CD4-positive, alpha-beta T cell treated with Interleukin-15 for 1 hour (primary cell): ENCODE measurements around the gene MVB12B.

Source experiments
- DNase-seq: peaks from one replicate; pipeline ENCODE4 v3.0.0-alpha.2; 2020

The MVB12B gene

DNA sequence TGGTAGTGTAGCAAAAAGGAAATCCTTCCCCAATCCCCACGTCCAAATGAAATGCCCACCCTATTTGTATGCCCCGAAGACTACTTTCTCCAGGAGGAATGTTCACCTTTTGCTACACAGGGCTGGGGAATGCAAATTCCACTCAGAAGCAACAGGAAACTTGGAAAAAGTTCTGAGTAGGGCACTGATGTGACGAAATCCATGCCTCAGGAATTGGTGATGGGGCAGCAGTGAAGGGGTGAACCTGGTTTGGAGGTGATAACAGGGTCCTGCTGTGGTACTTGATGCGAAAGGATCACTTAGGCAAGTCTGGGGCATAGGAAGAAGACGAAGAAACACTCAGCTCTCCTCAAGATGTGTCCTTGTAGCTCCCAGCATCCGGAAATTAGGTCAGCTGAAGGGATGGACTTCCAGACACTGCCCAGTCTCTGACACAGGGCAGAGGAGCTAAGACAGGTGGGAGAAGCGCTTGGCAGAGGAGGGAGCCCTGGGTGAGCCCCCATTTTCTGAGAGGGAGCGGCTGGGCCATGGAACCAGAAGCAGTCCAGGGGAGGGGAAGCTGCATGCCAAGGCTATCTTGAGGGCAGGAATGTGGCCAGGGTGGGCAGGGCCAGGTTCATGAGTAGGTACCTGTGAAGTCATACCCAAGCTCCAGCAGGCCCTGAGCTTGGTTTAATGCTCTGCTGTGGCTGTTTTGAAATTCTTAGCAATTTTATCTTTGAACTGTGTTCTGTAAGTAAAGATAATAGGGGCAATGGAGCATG is 22.2 kb upstream of the MVB12B start:
- no peak for DNase-seq

DNA sequence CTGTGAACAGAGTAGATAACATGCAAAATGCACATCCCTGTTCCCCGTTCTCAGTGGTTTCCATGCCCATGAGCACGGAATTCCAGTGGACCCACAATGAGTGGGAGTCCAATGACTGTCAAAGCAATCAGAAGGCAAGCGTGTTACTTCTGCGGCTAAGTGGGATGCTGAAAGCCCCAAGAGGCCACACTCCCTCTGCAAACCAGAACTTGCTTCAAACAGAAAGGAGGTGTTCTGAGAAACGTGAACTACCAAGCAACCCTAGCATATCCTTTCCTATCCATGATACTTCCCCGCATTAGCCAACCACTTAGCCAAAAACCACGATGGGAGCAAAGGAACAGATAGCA is 21.7 kb upstream of the MVB12B start:
- DNase-seq = no peak

- DNase-seq = no peak
Observed at GRCh38 chr9:126306071-126306647, 20.5 kb upstream of the MVB12B start.

DNA sequence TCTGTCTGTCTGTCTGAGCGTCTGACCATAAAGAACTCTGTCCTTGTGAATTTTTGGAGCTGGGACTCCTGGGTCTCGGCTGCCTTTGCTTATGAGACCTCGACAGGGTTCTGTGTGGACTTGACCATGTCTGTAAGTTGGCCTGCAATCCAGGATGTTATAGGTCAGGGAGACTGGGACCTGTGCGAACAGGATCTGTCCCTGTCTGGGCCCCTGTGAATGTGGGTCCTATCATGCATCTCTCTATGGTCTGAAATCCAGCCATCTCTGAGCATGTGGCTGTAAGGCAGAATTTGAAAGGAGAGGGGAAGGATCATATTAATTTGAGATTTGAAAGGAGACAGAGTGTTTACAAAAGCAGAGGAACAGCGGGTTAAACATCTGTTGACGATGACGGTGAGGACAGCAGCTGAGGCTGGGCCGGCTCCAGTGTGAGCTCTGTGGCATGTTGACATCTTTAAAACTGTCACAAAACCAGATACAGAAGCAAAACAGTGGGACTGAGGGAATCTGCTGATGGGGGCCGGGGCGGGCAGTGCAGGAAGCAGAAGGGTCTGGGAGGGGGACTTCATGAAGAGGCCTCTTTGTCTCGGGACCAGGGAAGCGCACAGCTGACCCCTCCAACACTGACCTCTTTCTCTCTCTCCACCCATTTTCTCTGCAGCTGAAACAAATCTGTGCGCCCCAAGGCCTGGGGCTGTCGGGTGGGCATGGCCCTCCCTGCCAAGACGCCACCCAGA is 19.1 kb upstream of the MVB12B start:
- no peak for DNase-seq

GRCh38 chr9:126309427-126310189 is 17.0 kb upstream of the MVB12B start:
- no peak for DNase-seq

DNA sequence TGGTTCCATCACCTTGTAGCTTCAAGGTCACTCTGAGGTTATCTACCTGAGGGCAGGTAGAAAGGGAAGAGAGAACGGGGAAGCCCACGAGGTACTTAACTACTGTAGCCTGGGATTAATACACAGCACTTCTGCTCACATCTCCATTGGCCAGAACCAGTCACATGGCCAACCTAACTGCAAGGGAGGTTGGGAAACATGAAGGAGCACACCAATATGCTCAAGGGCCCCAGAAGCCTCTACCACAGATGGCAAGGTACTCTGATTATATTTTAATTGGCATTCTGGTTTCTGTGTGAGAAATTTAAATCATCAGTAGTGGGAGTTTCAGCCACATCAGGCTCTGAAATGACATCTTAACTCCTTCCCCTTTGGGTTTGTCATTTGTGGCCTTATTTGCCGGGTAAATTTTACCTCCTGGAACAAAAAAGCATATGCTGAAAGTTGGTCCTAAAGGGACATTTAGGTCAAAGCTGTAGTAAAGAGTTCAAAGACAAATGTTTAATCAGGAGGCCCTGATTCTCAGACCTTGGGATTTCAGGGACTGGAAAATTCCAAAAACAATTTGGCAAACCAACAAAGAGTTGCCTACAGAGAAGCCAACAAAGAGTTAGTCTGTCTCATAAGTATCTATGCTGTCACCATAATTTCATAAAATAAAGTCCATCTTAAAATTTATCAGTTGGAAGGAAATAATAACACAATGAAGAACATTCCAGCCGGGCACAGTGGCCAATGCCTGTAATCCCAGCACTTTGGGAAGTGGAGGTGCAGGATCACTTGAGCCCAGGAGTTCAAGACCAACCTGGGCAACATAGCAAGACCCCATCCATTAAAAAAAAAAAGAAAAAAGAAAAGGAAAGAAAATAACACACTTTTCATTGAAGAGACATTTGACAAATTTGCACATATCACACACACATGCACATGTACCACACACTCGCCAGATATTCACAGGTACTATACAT is 13.8 kb upstream of the MVB12B start:
- DNase-seq = no peak

GRCh38 chr9:126316085-126316655 is 10.5 kb upstream of the MVB12B start:
- DNase-seq = no peak

- peak; percentile 50 for DNase-seq
Observed at GRCh38 chr9:126317513-126317912, 9.1 kb upstream of the MVB12B start.

GRCh38 chr9:126318858-126319257 is 7.8 kb upstream of the MVB12B start:
- no peak for DNase-seq

GRCh38 chr9:126319671-126320070 is 7.0 kb upstream of the MVB12B start:
- DNase-seq = no peak

GRCh38 chr9:126320158-126320922 is 6.3 kb upstream of the MVB12B start:
- no peak for DNase-seq

DNA sequence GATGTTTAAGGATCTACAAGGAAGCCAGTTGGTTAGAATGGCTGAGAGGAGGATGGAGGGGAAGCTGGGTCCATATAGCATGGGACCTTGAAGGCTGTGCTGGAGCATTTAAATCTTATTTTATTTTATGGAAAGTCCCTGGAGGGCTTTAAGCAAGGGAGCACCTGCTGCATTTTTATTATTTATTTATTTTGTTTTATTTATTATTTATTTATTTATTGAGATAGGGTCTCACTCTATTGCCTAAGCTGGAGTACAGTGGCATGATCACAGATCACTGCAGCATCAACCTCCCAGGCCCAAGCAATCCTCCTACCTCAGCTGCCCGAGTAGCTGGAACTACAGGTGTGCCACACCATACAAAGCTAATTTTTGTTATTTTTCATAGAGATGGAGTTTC is 4.9 kb upstream of the MVB12B start:
- no peak for DNase-seq

DNA sequence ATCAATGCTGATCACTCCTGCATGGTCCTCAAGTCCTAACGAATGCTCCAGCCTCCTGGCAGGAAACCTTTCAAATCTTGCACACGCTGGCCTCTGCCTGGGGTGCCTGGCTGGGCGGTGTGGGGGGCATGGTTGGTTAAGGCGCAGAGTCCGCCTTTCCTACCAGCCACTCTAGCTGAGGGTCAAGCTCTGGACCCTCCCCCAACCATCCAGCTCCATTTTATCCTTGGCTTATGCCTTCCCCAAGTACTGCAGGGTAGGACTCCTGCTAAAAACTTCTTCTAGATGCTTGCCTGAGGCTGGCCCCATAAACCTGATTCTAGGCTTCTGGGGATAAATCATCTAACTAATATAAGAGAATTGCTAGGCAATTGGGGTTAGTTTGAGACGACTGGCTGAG is 808 bp upstream of the MVB12B start:
- no peak for DNase-seq

GRCh38 chr9:126327006-126327713 is 531 bp downstream of the MVB12B start:
- DNase-seq = no peak

DNA sequence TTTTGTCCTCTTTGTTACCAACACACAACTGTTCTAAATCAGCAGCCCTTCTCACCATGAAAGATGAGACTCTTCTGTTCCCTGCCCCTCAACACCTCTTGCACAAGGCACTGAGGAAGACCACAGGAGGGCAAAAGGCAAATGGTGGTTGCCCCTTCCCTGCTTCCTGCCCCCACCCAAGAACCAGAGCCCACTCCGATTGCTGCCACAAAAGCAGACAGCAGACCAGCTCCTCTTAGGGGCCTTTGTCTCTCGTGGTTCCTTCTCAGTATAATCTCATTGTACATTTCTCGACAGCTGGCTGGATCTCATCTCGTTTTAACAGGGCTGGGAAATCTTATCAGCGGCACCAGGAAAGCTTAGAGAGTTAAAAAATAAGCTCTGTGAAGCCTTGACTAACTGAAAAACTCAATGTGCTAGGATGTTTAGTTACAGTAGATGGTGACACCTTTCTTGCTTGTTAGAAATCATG is 1.1 kb downstream of the MVB12B start:
- DNase-seq = no peak

DNA sequence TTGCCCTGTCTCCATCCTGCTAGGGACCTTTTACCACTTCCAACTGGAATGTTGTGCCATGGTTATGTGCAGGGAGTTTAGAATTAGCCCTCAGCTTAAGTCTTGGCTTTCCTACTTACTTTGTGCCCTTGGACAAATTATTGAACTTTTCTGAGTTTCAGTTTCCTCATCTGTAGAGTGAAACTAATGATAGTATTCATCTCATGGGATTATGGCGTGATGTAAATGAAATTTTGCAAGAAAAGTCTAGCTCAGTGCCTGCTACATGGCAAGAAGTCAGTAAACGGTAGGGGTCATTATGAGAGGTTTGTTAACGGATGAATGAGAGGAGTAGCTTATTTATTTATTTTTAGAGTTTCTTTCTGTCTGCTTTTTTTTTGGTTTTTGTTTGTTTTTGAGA is 1.8 kb downstream of the MVB12B start:
- DNase-seq = no peak

- DNase-seq = no peak
Observed at GRCh38 chr9:126329476-126330275, 3.0 kb downstream of the MVB12B start.

DNA sequence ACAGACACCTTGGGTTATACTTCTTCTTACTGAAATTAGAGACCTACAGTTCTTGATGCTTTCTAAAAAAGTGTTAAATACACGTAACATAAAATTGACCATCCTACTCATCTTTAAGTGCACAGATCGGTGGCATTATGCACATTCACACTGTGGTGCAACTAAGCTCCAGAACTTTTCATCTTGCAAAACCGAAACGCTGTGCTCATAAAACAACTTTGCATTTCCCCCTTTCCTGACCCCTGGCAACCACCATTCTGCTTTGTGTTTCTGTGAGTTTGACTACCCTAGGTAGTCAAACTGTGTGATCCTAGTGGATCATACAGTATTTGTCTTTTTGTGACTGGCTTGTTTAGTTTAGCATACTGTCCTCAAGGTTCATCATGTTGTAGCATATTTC is 3.9 kb downstream of the MVB12B start:
- DNase-seq = no peak

- DNase-seq = no peak
Observed at GRCh38 chr9:126331964-126332748, 5.5 kb downstream of the MVB12B start.
